HepG2 (cell line): ENCODE results near the gene TGFA. TPM values are rescaled to one million over a fixed set of nuclear protein-coding genes. Genes with fewer than 3 reads are reported as not detected.

Source experiments
- ATRX ChIP-seq: sonication (generic); formaldehyde crosslinking; IDR thresholded peaks from 2 replicates; pipeline ENCODE4 v1.4.0; 2020; ENCODE audit warnings: missing genetic modification reagents, borderline replicate concordance
- FUBP1 ChIP-seq: sonication (generic); formaldehyde crosslinking; IDR thresholded peaks from 2 replicates; pipeline ENCODE4 v1.5.1; 2020; ENCODE audit warnings: missing genetic modification reagents, mild to moderate bottlenecking, borderline replicate concordance
- HNRNPUL1 ChIP-seq: fragments of 200-400 bp; formaldehyde crosslinking; IDR thresholded peaks from 2 replicates; pipeline ENCODE4 v1.6.1; 2017; ENCODE audit warnings: low read depth, mild to moderate bottlenecking, low read length, moderate library complexity
- JUNB ChIP-seq: sonication (generic); formaldehyde crosslinking; IDR thresholded peaks from 2 replicates; pipeline ENCODE4 v1.8.0; 2022; ENCODE audit warnings: missing genetic modification reagents, mild to moderate bottlenecking, borderline replicate concordance
- LRRFIP1 ChIP-seq: sonication (generic); formaldehyde crosslinking; conservative IDR thresholded peaks from 2 replicates; pipeline ENCODE4 v1.4.0; 2020; ENCODE audit warnings: missing genetic modification reagents
- MED1 ChIP-seq: sonication (generic); formaldehyde crosslinking; IDR thresholded peaks from 2 replicates; pipeline ENCODE4 v1.4.0; 2020; ENCODE audit warnings: missing genetic modification reagents
- REXO4 ChIP-seq: sonication (generic); formaldehyde crosslinking; IDR thresholded peaks from 2 replicates; pipeline ENCODE4 v1.8.0; 2022; ENCODE audit warnings: missing genetic modification reagents, mild to moderate bottlenecking, borderline replicate concordance
- SAFB2 ChIP-seq: sonication (generic); formaldehyde crosslinking; IDR thresholded peaks from 2 replicates; pipeline ENCODE4 v1.5.1; 2020; ENCODE audit warnings: missing genetic modification reagents, low read depth, mild to moderate bottlenecking, borderline replicate concordance
- SUZ12 ChIP-seq: fragments of 150-350 bp; IDR thresholded peaks from 2 replicates; pipeline ENCODE4 v1.6.1; 2014; ENCODE audit warnings: low read depth, low read length
- THAP8 ChIP-seq: sonication (generic); formaldehyde crosslinking; IDR thresholded peaks from 2 replicates; pipeline ENCODE4 v1.5.1; 2020; ENCODE audit warnings: missing genetic modification reagents, mild to moderate bottlenecking, borderline replicate concordance
- ZFYVE20 ChIP-seq: sonication (generic); formaldehyde crosslinking; IDR thresholded peaks from 2 replicates; pipeline ENCODE4 v1.8.0; 2023; ENCODE audit warnings: low read depth, mild to moderate bottlenecking, moderate library complexity, missing genetic modification reagents, borderline replicate concordance
- ZNF180 ChIP-seq: sonication (generic); formaldehyde crosslinking; IDR thresholded peaks from 2 replicates; pipeline ENCODE4 v1.4.0; 2020; ENCODE audit warnings: low read depth, missing genetic modification reagents, borderline replicate concordance
- ZNF235 ChIP-seq: sonication (generic); formaldehyde crosslinking; IDR thresholded peaks from 2 replicates; pipeline ENCODE4 v1.8.1; 2023; ENCODE audit warnings: mild to moderate bottlenecking, missing genetic modification reagents, borderline replicate concordance
- ZNF530 ChIP-seq: sonication (generic); formaldehyde crosslinking; IDR thresholded peaks from 2 replicates; pipeline ENCODE4 v1.5.0; 2020; ENCODE audit warnings: low read depth, mild to moderate bottlenecking, missing genetic modification reagents
- ZNF547 ChIP-seq: sonication (generic); formaldehyde crosslinking; IDR thresholded peaks from 2 replicates; pipeline ENCODE4 v1.5.1; 2020; ENCODE audit warnings: mild to moderate bottlenecking, missing genetic modification reagents
- ZNF570 ChIP-seq: sonication (generic); formaldehyde crosslinking; IDR thresholded peaks from 2 replicates; pipeline ENCODE4 v1.4.0; 2020; ENCODE audit warnings: mild to moderate bottlenecking, missing genetic modification reagents, borderline replicate concordance
- ZNF703 ChIP-seq: sonication (generic); formaldehyde crosslinking; IDR thresholded peaks from 2 replicates; pipeline ENCODE4 v1.5.1; 2020; ENCODE audit warnings: missing genetic modification reagents, mild to moderate bottlenecking, moderate library complexity, borderline replicate concordance
- ZNF891 ChIP-seq: sonication (generic); formaldehyde crosslinking; IDR thresholded peaks from 2 replicates; pipeline ENCODE4 v1.5.0; 2020; ENCODE audit warnings: mild to moderate bottlenecking, missing genetic modification reagents
- polyA plus RNA-seq, 8 experiments: library from polyadenylated mRNA; depleted of rRNA in 3 of 8; stranded (reverse) in 7 of 8; unstranded in 1 of 8; fragments of >200 nt; fragmentation: Illumina TruSeq in 4 of 8; extraction: Trizol in 4 of 8; gene quantifications; 2 replicates each; pipeline versions ENCODE4 v1.2.1 to v1.2.3, GENCODE V29; 2011 to 2016; ENCODE audit warnings: low read depth in 4 of 8, missing spikeins in 1 of 8, mixed read lengths in 1 of 8; ENCODE audit not compliant: insufficient read depth in 1 of 8
- total RNA-seq, 5 experiments: library from RNA; depleted of rRNA; stranded (reverse); fragments of >200 nt; fragmentation: Illumina TruSeq; extraction: Trizol; gene quantifications; 2 replicates each; pipeline ENCODE4 v1.2.3, GENCODE V29; 2016; ENCODE audit warnings: low read depth in 1 of 5
- TF ChIP-seq, protein P1 (sequence below): sonication (generic); formaldehyde crosslinking; IDR thresholded peaks from 2 replicates; pipeline ENCODE4 v1.4.0; 2020; ENCODE audit warnings: mild to moderate bottlenecking, missing genetic modification reagents
- TF ChIP-seq, protein P2 (sequence below), 2 experiments: IDR thresholded peaks; 2 replicates each; pipeline ENCODE4 v1.6.1; 2011 to 2012; ENCODE audit warnings: low read length in 2 of 2, borderline replicate concordance in 1 of 2, low read depth in 1 of 2, mild to moderate bottlenecking in 1 of 2, moderate library complexity in 1 of 2

Gene TGFA
- total and polyA plus RNA-seq, 2 of the 13 experiments (the other 11 are each of a cell fraction or from before 2014, with no cell fraction given): 7.8 to 15.3 TPM

DNA sequence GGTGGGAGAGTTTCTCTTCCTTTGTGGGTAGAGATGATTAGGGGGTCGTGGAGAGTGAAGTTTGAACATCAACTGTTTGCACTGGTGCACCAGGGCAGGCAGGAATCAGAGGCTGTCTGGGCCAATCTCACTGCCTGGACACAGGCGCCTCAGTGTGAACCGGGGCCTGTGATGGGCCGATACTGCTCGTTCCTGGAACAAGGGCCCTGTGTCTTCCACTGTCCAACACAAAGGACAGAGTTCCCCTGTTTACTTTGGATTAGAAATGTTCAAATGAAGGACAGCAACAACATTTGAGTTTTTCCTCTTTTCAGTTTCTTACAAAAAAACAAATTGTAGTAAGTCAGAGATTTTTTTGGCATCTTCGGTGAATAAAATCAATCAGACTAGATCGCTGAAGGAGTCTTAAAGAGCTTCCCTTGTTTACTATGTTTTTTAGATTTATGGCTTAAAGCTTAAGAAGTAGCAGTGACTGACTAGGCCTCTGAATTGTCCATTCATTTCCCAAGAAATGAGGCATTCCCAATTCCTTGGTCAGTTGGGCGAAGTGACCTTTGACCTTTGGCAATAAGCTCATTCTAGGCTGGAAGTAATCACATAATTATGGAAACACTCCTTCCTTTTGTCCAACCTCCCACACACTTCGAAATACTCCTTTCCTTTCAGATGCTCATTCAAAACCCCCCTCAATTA, 11.6 kb upstream of the TGFA start (continued):
- TF ChIP-seq, protein P1, sequence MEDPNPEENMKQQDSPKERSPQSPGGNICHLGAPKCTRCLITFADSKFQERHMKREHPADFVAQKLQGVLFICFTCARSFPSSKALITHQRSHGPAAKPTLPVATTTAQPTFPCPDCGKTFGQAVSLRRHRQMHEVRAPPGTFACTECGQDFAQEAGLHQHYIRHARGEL (CRISPR knock-in tag): no peak
- no peak for TF ChIP-seq ZNF891
- TF ChIP-seq HNRNPUL1: no peak
- TF ChIP-seq FUBP1 (CRISPR knock-in tag): no peak
- TF ChIP-seq ZNF570 (CRISPR knock-in tag): no peak
- TF ChIP-seq ZNF235: no peak
- no peak for TF ChIP-seq SUZ12
- no peak for TF ChIP-seq ZNF180 (CRISPR knock-in tag)
- no peak for TF ChIP-seq REXO4 (CRISPR knock-in tag)
- TF ChIP-seq JUNB (CRISPR knock-in tag): no peak
- no peak for TF ChIP-seq ZNF703
- no peak for TF ChIP-seq THAP8 (CRISPR knock-in tag)
- no peak for TF ChIP-seq ZNF547 (CRISPR knock-in tag)
- TF ChIP-seq LRRFIP1: no peak
- TF ChIP-seq MED1 (CRISPR knock-in tag): peak; percentile 78
- no peak for TF ChIP-seq ZFYVE20
- TF ChIP-seq ZNF530 (CRISPR knock-in tag): no peak
- TF ChIP-seq, protein P2, sequence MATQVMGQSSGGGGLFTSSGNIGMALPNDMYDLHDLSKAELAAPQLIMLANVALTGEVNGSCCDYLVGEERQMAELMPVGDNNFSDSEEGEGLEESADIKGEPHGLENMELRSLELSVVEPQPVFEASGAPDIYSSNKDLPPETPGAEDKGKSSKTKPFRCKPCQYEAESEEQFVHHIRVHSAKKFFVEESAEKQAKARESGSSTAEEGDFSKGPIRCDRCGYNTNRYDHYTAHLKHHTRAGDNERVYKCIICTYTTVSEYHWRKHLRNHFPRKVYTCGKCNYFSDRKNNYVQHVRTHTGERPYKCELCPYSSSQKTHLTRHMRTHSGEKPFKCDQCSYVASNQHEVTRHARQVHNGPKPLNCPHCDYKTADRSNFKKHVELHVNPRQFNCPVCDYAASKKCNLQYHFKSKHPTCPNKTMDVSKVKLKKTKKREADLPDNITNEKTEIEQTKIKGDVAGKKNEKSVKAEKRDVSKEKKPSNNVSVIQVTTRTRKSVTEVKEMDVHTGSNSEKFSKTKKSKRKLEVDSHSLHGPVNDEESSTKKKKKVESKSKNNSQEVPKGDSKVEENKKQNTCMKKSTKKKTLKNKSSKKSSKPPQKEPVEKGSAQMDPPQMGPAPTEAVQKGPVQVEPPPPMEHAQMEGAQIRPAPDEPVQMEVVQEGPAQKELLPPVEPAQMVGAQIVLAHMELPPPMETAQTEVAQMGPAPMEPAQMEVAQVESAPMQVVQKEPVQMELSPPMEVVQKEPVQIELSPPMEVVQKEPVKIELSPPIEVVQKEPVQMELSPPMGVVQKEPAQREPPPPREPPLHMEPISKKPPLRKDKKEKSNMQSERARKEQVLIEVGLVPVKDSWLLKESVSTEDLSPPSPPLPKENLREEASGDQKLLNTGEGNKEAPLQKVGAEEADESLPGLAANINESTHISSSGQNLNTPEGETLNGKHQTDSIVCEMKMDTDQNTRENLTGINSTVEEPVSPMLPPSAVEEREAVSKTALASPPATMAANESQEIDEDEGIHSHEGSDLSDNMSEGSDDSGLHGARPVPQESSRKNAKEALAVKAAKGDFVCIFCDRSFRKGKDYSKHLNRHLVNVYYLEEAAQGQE (IDR thresholded peaks at IDR 0.05; ENCODE audit: borderline replicate concordance in 1 of 2, low read depth in 1 of 2, low read length in 2 of 2): peak in 1 of 2 experiments; percentile 68; a peak in 2 of 4 replicates
- no peak for TF ChIP-seq ATRX (CRISPR knock-in tag)
- no peak for TF ChIP-seq SAFB2 (CRISPR knock-in tag)
